Loucy (cell line): ENCODE measurements around the gene ACOT8.
A peak's percentile ranks its signal among the peaks of the same experiment; 100 is the strongest.

Experiments used
- H2AFZ ChIP-seq: fragments of 200-600 bp; sonication (generic); 2 replicates; pipeline ENCODE4 v1.6.0; 2016; ENCODE audit warnings: antibody characterized with exemption, mild to moderate bottlenecking, low read length, moderate library complexity
- H3F3A ChIP-seq: fragments of 200-600 bp; 2 replicates; pipeline ENCODE4 v1.6.0; 2016; ENCODE audit warnings: antibody characterized with exemption, low read depth, mild to moderate bottlenecking
- H3K27me3 ChIP-seq: fragments of 200-600 bp; sonication (generic); 2 replicates; pipeline ENCODE4 v1.6.1; 2014; ENCODE audit warnings: low read length, mild to moderate bottlenecking; ENCODE audit not compliant: insufficient read depth, poor library complexity, severe bottlenecking
- H3K36me3 ChIP-seq: fragments of 200-600 bp; sonication (generic); 2 replicates; pipeline ENCODE4 v1.6.1; 2016; ENCODE audit warnings: low read length; ENCODE audit not compliant: insufficient read depth
- H3K4me1 ChIP-seq: fragments of 200-600 bp; sonication (generic); 2 replicates; pipeline ENCODE4 v1.5.1; 2014; ENCODE audit warnings: low read length, mild to moderate bottlenecking; ENCODE audit not compliant: insufficient read depth, poor library complexity, severe bottlenecking
- H3K4me2 ChIP-seq: fragments of 200-600 bp; sonication (generic); 2 replicates; pipeline ENCODE4 v1.6.0; 2014; ENCODE audit warnings: antibody characterized with exemption, low read length, low read depth, mild to moderate bottlenecking; ENCODE audit not compliant: poor library complexity, severe bottlenecking
- H3K4me3 ChIP-seq: fragments of 200-600 bp; sonication (generic); 2 replicates; pipeline ENCODE4 v1.5.1; 2014; ENCODE audit warnings: low read length, mild to moderate bottlenecking, mixed read lengths; ENCODE audit not compliant: poor library complexity, severe bottlenecking
- H3K79me2 ChIP-seq: fragments of 200-600 bp; sonication (generic); 2 replicates; pipeline ENCODE4 v1.6.1; 2014; ENCODE audit warnings: low read length; ENCODE audit not compliant: insufficient read depth
- H3K9ac ChIP-seq: fragments of 200-600 bp; sonication (generic); 2 replicates; pipeline ENCODE4 v1.6.0; 2014; ENCODE audit warnings: mild to moderate bottlenecking, low read depth, low read length, moderate library complexity; ENCODE audit not compliant: poor library complexity, severe bottlenecking
- H3K9me2 ChIP-seq: fragments of 200-600 bp; sonication (generic); replicated peaks from 2 replicates; pipeline ENCODE4 v1.6.1; 2016; ENCODE audit warnings: low read depth, low read length, mixed read lengths
- H3K9me3 ChIP-seq: fragments of 200-600 bp; sonication (generic); 2 replicates; pipeline ENCODE4 v1.6.1; 2014; ENCODE audit warnings: mild to moderate bottlenecking, antibody characterized with exemption, low read length, low read depth; ENCODE audit not compliant: insufficient read depth
- H4K20me1 ChIP-seq: fragments of 200-600 bp; sonication (generic); 2 replicates; pipeline ENCODE4 v1.6.0; 2014; ENCODE audit warnings: antibody characterized with exemption, low read length, mild to moderate bottlenecking; ENCODE audit not compliant: insufficient read depth, poor library complexity, severe bottlenecking
- CTCF ChIP-seq: fragments of 200-600 bp; sonication (generic); conservative IDR thresholded peaks from 2 replicates; pipeline ENCODE4 v1.5.1; 2014; ENCODE audit warnings: mild to moderate bottlenecking, antibody characterized with exemption, low read length
- EZH2phosphoT487 ChIP-seq: fragments of 200-600 bp; IDR thresholded peaks from 2 replicates; pipeline ENCODE4 v1.6.1; 2018; ENCODE audit warnings: antibody characterized with exemption, mild to moderate bottlenecking, moderate library complexity, borderline replicate concordance

Gene ACOT8

GRCh38 chr20:45890077-45890984 is 33.1 kb upstream of the ACOT8 start:
- Histone ChIP-seq H3K27me3 (no peaks in the 10 kb centered on the region), H4K20me1 (peaks cover 1% of the 10 kb centered on the region), H3F3A (0 out of 2 replicates have a peak, but pooled peaks cover under 1% of the 10 kb centered on the region), H3K79me2 (0 out of 2 replicates have a peak, but pooled peaks cover 6% of the 10 kb centered on the region), H3K4me3 (peak overlapping the region; percentile 81), H3K36me3 (no peaks in the 10 kb centered on the region), H3K9me2 (no peaks in the 10 kb centered on the region), H3K9ac (peak overlapping the region; percentile 72), H3K4me2 (peak overlapping the region; percentile 84), H3K9me3 (no peaks in the 10 kb centered on the region), H3K4me1 (peaks cover 25% of the 10 kb centered on the region), H2AFZ (peak overlapping the region; percentile 96)
- TF ChIP-seq EZH2phosphoT487 (no peak), CTCF (no peak)

- Histone ChIP-seq H3K4me1 (peaks cover 37% of the 10 kb centered on the region), H3K9me2 (no peaks in the 10 kb centered on the region), H3K9ac (no peak overlapping the region), H3K79me2 (peaks cover 13% of the 10 kb centered on the region; the same call in 1 of the 2 replicates), H3K9me3 (no peaks in the 10 kb centered on the region), H3K4me3 (no peak overlapping the region), H2AFZ (no peak overlapping the region), H4K20me1 (peaks cover 4% of the 10 kb centered on the region), H3F3A (peaks cover 3% of the 10 kb centered on the region; the same call in 1 of the 2 replicates), H3K36me3 (peaks cover 2% of the 10 kb centered on the region; the same call in 1 of the 2 replicates), H3K4me2 (no peak overlapping the region), H3K27me3 (no peaks in the 10 kb centered on the region)
- no peak for TF ChIP-seq EZH2phosphoT487
- TF ChIP-seq CTCF: no peak
Measured at GRCh38 chr20:45888681-45889080, 31.5 kb upstream of the ACOT8 start.

- H3K27me3 ChIP-seq: no peaks in the 10 kb centered on the region
- no peak within 1 kb of the TSS for H3K9ac ChIP-seq
- H3F3A ChIP-seq: peaks cover 3% of the 10 kb centered on the region; the same call in 1 of the 2 replicates
- H2AFZ ChIP-seq: no peak within 1 kb of the TSS
- H3K4me3 ChIP-seq: no peak within 1 kb of the TSS
- TF ChIP-seq EZH2phosphoT487 (no peak), CTCF (no peak)
- no peak within 1 kb of the TSS for H3K4me2 ChIP-seq
- peaks cover 7% of the 10 kb centered on the region; the same call in 1 of the 2 replicates for H3K36me3 ChIP-seq
- no peaks in the 10 kb centered on the region for H3K9me2 ChIP-seq
- H3K9me3 ChIP-seq: no peaks in the 10 kb centered on the region
- H4K20me1 ChIP-seq: peaks cover 4% of the 10 kb centered on the region
- H3K79me2 ChIP-seq: peaks cover 26% of the 10 kb centered on the region
- peaks cover 41% of the 10 kb centered on the region for H3K4me1 ChIP-seq
Measured at GRCh38 chr20:45887346-45887715, 30.1 kb upstream of the ACOT8 start, which contains the start of gene SPATA25. SPATA25 (minus strand) TSS chr20:45887622; CDS start chr20:45887590, 32 bp downstream.
